Activated naive CD4-positive, alpha-beta T cell treated with anti-CD3 and anti-CD28 coated beads for 36 hours (primary cell): ENCODE data around the gene DOCK4. TPM values are rescaled to one million over a fixed set of nuclear protein-coding genes. Genes with fewer than 3 reads are reported as not detected.

Source experiments
- CTCF ChIA-PET: fragments of 350-600 bp; sonication (Branson Sonifier 250); formaldehyde crosslinking; loops from one replicate; lab custom pipeline; 2021; ENCODE audit warnings: antibody characterized with exemption; lab: Charles Lee
- DNase-seq: peaks from one replicate; pipeline ENCODE4 v3.0.0-alpha.2; 2020
- H3K27ac Mint-ChIP-seq: one replicate; pipeline ENCODE4 v1.8.0; 2021; ENCODE audit warnings: mild to moderate bottlenecking, mixed read lengths
- H3K27me3 Mint-ChIP-seq: one replicate; pipeline ENCODE4 v1.8.0; 2021; ENCODE audit warnings: low read depth, mixed read lengths
- H3K36me3 Mint-ChIP-seq: one replicate; pipeline ENCODE4 v1.8.0; 2021; ENCODE audit warnings: low read depth, mixed read lengths
- H3K4me1 Mint-ChIP-seq: one replicate; pipeline ENCODE4 v1.8.0; 2021; ENCODE audit warnings: low read depth, mixed read lengths
- H3K4me3 Mint-ChIP-seq: one replicate; pipeline ENCODE4 v1.8.0; 2021; ENCODE audit warnings: mild to moderate bottlenecking, moderate library complexity, mixed read lengths
- H3K9me3 Mint-ChIP-seq: one replicate; pipeline ENCODE4 v1.8.0; 2021; ENCODE audit warnings: mixed read lengths
- intact Hi-C: fragments of 100-400 bp; cut with micrococcal nuclease; formaldehyde crosslinking; loops from one replicate; pipeline ENCODE4 v1.15.1; 2023
- total RNA-seq, 2 experiments: library from RNA; stranded (reverse); gene quantifications; one replicate each; pipeline ENCODE4 v1.2.3, GENCODE V29; 2021

DOCK4 gene
- total RNA-seq, 2 experiments from 2014 or later, result 0.43 to 0.62 TPM

GRCh38 chr7:111951052-111951451 lies 255.1 kb downstream of the DOCK4 start:
- Mint-ChIP-seq H3K27ac (no peak overlapping the region), H3K4me1 (no peaks in the 10 kb centered on the region), H3K36me3 (no peaks in the 10 kb centered on the region), H3K27me3 (no peaks in the 10 kb centered on the region), H3K4me3 (no peak overlapping the region), H3K9me3 (no peaks in the 10 kb centered on the region)
- no peak for DNase-seq
- CTCF ChIA-PET, result no interaction called here
- intact Hi-C loops, result loop anchor here (10.0 kb wide), 1 partner anchor 544 kb away; no protein-coding TSS in a partner anchor

GRCh38 chr7:111942450-111943081 lies 263.6 kb downstream of the DOCK4 start:
- H3K27me3 Mint-ChIP-seq, result no peaks in the 10 kb centered on the region
- intact Hi-C loops, result no loop called here
- H3K27ac Mint-ChIP-seq, result no peak overlapping the region
- H3K4me3 Mint-ChIP-seq, result no peak overlapping the region
- no peak for DNase-seq
- no peaks in the 10 kb centered on the region for H3K4me1 Mint-ChIP-seq
- peaks cover 15% of the 10 kb centered on the region for H3K9me3 Mint-ChIP-seq
- CTCF ChIA-PET, result no interaction called here
- H3K36me3 Mint-ChIP-seq, result peaks cover 2% of the 10 kb centered on the region

- Mint-ChIP-seq H3K4me3 (no peak overlapping the region), H3K4me1 (no peaks in the 10 kb centered on the region), H3K27me3 (no peaks in the 10 kb centered on the region), H3K9me3 (peaks cover 4% of the 10 kb centered on the region), H3K27ac (no peak overlapping the region), H3K36me3 (no peaks in the 10 kb centered on the region)
- intact Hi-C loops, result no loop called here
- no peak for DNase-seq
- CTCF ChIA-PET, result no interaction called here
Measured at GRCh38 chr7:111937163-111937562, 269.0 kb downstream of the DOCK4 start.

- Mint-ChIP-seq H3K9me3 (no peaks in the 10 kb centered on the region), H3K4me1 (peaks cover 7% of the 10 kb centered on the region), H3K4me3 (no peak overlapping the region), H3K27me3 (no peaks in the 10 kb centered on the region), H3K27ac (no peak overlapping the region), H3K36me3 (no peaks in the 10 kb centered on the region)
- DNase-seq, result no peak
- CTCF ChIA-PET, result no interaction called here
- intact Hi-C loops, result no loop called here
Measured at GRCh38 chr7:111933609-111934008, 272.6 kb downstream of the DOCK4 start.

- Mint-ChIP-seq H3K4me1 (peaks cover 7% of the 10 kb centered on the region), H3K4me3 (no peak overlapping the region), H3K9me3 (no peaks in the 10 kb centered on the region), H3K36me3 (no peaks in the 10 kb centered on the region), H3K27ac (no peak overlapping the region), H3K27me3 (no peaks in the 10 kb centered on the region)
- intact Hi-C loops, result no loop called here
- no peak for DNase-seq
- CTCF ChIA-PET, result no interaction called here
Measured at GRCh38 chr7:111931958-111932357, 274.2 kb downstream of the DOCK4 start.

- intact Hi-C loops, result no loop called here
- Mint-ChIP-seq H3K36me3 (no peaks in the 10 kb centered on the region), H3K9me3 (no peaks in the 10 kb centered on the region), H3K4me3 (no peak overlapping the region), H3K27me3 (no peaks in the 10 kb centered on the region), H3K4me1 (peaks cover 7% of the 10 kb centered on the region), H3K27ac (no peak overlapping the region)
- CTCF ChIA-PET, result no interaction called here
- no peak for DNase-seq
Measured at GRCh38 chr7:111931016-111931517, 275.1 kb downstream of the DOCK4 start.

GRCh38 chr7:111929264-111929663 lies 276.9 kb downstream of the DOCK4 start:
- DNase-seq, result no peak
- H3K4me3 Mint-ChIP-seq, result no peak overlapping the region
- intact Hi-C loops, result no loop called here
- no peak overlapping the region for H3K27ac Mint-ChIP-seq
- H3K36me3 Mint-ChIP-seq, result no peaks in the 10 kb centered on the region
- CTCF ChIA-PET, result no interaction called here
- H3K27me3 Mint-ChIP-seq, result peaks cover under 1% of the 10 kb centered on the region
- peaks cover 7% of the 10 kb centered on the region for H3K4me1 Mint-ChIP-seq
- no peaks in the 10 kb centered on the region for H3K9me3 Mint-ChIP-seq

- no peak for DNase-seq
- peaks cover 4% of the 10 kb centered on the region for H3K27me3 Mint-ChIP-seq
- CTCF ChIA-PET, result interaction anchor here (1.0 to 1.2 kb wide), 2 partner anchors 191 to 623 kb away, joined by 3 to 5 read pairs; no protein-coding TSS in a partner anchor
- H3K4me3 Mint-ChIP-seq, result no peak overlapping the region
- intact Hi-C loops, result no loop called here
- H3K36me3 Mint-ChIP-seq, result no peaks in the 10 kb centered on the region
- no peak overlapping the region for H3K27ac Mint-ChIP-seq
- H3K4me1 Mint-ChIP-seq, result peaks cover 7% of the 10 kb centered on the region
- H3K9me3 Mint-ChIP-seq, result no peaks in the 10 kb centered on the region
Measured at GRCh38 chr7:111927353-111928019, 278.7 kb downstream of the DOCK4 start.

- H3K36me3 Mint-ChIP-seq, result no peaks in the 10 kb centered on the region
- intact Hi-C loops, result no loop called here
- no peak overlapping the region for H3K4me3 Mint-ChIP-seq
- no peaks in the 10 kb centered on the region for H3K4me1 Mint-ChIP-seq
- no peak for DNase-seq
- no peaks in the 10 kb centered on the region for H3K9me3 Mint-ChIP-seq
- no peak overlapping the region for H3K27ac Mint-ChIP-seq
- CTCF ChIA-PET, result no interaction called here
- H3K27me3 Mint-ChIP-seq, result peaks cover 11% of the 10 kb centered on the region
Measured at GRCh38 chr7:111920329-111920728, 285.9 kb downstream of the DOCK4 start.

- CTCF ChIA-PET, result no interaction called here
- Mint-ChIP-seq H3K4me1 (no peaks in the 10 kb centered on the region), H3K9me3 (no peaks in the 10 kb centered on the region), H3K27me3 (peaks cover 11% of the 10 kb centered on the region), H3K4me3 (no peak overlapping the region), H3K36me3 (no peaks in the 10 kb centered on the region), H3K27ac (no peak overlapping the region)
- DNase-seq, result no peak
- intact Hi-C loops, result no loop called here
Measured at GRCh38 chr7:111919631-111920179, 286.5 kb downstream of the DOCK4 start.

- no peaks in the 10 kb centered on the region for H3K4me1 Mint-ChIP-seq
- no peaks in the 10 kb centered on the region for H3K9me3 Mint-ChIP-seq
- DNase-seq, result no peak
- CTCF ChIA-PET, result no interaction called here
- intact Hi-C loops, result no loop called here
- peaks cover 10% of the 10 kb centered on the region for H3K27me3 Mint-ChIP-seq
- H3K36me3 Mint-ChIP-seq, result no peaks in the 10 kb centered on the region
- H3K27ac Mint-ChIP-seq, result no peak overlapping the region
- no peak overlapping the region for H3K4me3 Mint-ChIP-seq
Measured at GRCh38 chr7:111919164-111919563, 287.0 kb downstream of the DOCK4 start.

GRCh38 chr7:111918461-111918860 lies 287.7 kb downstream of the DOCK4 start:
- no peak for DNase-seq
- Mint-ChIP-seq H3K36me3 (no peaks in the 10 kb centered on the region), H3K9me3 (no peaks in the 10 kb centered on the region), H3K27me3 (peaks cover 7% of the 10 kb centered on the region), H3K27ac (no peak overlapping the region), H3K4me3 (no peak overlapping the region), H3K4me1 (no peaks in the 10 kb centered on the region)
- CTCF ChIA-PET, result interaction anchor here (0.5 kb wide), 1 partner anchor 628 kb away, joined by 4 read pairs; no protein-coding TSS in a partner anchor
- intact Hi-C loops, result no loop called here
